Neural cell (in vitro differentiated cells): ENCODE data around the gene REPS2.

ENCODE experiments used
- EP300 ChIP-seq: fragments of 450-650 bp; conservative IDR thresholded peaks from 2 replicates; pipeline ENCODE4 v1.6.1; 2014; ENCODE audit warnings: antibody characterized with exemption, mild to moderate bottlenecking, moderate library complexity; ENCODE audit not compliant: poor library complexity, severe bottlenecking
- EZH2 ChIP-seq: fragments of 200-600, 300-800 bp; shearing (Covaris generic), sonication (generic); IDR thresholded peaks from 2 replicates; pipeline ENCODE4 v1.6.1; 2014; ENCODE audit warnings: antibody characterized with exemption, low read length, borderline replicate concordance, mild to moderate bottlenecking; ENCODE audit not compliant: insufficient read depth, poor library complexity, severe bottlenecking
- MXI1 ChIP-seq: fragments of 450-650 bp; conservative IDR thresholded peaks from 2 replicates; pipeline ENCODE4 v1.6.1; 2014; ENCODE audit warnings: antibody characterized with exemption, mild to moderate bottlenecking; ENCODE audit not compliant: poor library complexity, severe bottlenecking
- POLR2AphosphoS5 ChIP-seq: IDR thresholded peaks from 2 replicates; pipeline ENCODE4 v1.6.1; 2012
- RAD21 ChIP-seq: fragments of 450-650 bp; conservative IDR thresholded peaks from 2 replicates; pipeline ENCODE4 v1.6.1; 2014; ENCODE audit warnings: antibody characterized with exemption, mild to moderate bottlenecking, moderate library complexity
- SMC3 ChIP-seq: fragments of 450-650 bp; conservative IDR thresholded peaks from 2 replicates; pipeline ENCODE4 v1.6.1; 2014; ENCODE audit warnings: antibody characterized with exemption, mild to moderate bottlenecking, moderate library complexity; ENCODE audit not compliant: poor library complexity
- TAF1 ChIP-seq: IDR thresholded peaks from 2 replicates; pipeline ENCODE4 v1.6.1; 2012; ENCODE audit warnings: low read depth
- TF ChIP-seq, protein P1 (sequence below): fragments of 450-650 bp; IDR thresholded peaks from 2 replicates; pipeline ENCODE4 v1.5.1; 2014; ENCODE audit warnings: antibody characterized with exemption, mild to moderate bottlenecking, moderate library complexity; ENCODE audit not compliant: poor library complexity, severe bottlenecking
- TF ChIP-seq, protein P2 (sequence below): IDR thresholded peaks from 2 replicates; pipeline ENCODE4 v1.6.1; 2012; ENCODE audit warnings: borderline replicate concordance

DNA sequence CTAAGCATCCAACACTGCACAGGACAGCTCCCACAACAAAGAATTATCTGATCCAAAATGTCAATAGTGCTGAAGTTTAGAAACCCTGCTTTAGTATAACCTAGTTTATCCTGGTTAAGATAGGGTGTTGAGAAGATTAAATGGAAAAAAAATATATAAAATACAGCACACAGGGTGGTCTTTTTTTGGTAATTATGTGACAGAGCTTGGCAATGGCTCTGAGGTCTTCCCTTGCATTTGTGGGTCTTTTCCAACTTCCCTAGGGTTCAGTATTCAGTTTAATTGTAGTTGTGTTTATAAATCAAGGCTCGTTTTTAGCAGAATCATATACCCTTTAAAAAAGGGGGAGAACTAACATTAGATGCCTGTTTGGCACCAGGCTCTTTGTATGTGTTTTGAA is 36.6 kb downstream of the REPS2 start:
- TF ChIP-seq, protein P1, sequence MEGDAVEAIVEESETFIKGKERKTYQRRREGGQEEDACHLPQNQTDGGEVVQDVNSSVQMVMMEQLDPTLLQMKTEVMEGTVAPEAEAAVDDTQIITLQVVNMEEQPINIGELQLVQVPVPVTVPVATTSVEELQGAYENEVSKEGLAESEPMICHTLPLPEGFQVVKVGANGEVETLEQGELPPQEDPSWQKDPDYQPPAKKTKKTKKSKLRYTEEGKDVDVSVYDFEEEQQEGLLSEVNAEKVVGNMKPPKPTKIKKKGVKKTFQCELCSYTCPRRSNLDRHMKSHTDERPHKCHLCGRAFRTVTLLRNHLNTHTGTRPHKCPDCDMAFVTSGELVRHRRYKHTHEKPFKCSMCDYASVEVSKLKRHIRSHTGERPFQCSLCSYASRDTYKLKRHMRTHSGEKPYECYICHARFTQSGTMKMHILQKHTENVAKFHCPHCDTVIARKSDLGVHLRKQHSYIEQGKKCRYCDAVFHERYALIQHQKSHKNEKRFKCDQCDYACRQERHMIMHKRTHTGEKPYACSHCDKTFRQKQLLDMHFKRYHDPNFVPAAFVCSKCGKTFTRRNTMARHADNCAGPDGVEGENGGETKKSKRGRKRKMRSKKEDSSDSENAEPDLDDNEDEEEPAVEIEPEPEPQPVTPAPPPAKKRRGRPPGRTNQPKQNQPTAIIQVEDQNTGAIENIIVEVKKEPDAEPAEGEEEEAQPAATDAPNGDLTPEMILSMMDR, result no peak
- TF ChIP-seq EP300 (no peak), EZH2 (no peak), POLR2AphosphoS5 (no peak), RAD21 (no peak), SMC3 (no peak), TAF1 (no peak), MXI1 (no peak)
- TF ChIP-seq, protein P2, sequence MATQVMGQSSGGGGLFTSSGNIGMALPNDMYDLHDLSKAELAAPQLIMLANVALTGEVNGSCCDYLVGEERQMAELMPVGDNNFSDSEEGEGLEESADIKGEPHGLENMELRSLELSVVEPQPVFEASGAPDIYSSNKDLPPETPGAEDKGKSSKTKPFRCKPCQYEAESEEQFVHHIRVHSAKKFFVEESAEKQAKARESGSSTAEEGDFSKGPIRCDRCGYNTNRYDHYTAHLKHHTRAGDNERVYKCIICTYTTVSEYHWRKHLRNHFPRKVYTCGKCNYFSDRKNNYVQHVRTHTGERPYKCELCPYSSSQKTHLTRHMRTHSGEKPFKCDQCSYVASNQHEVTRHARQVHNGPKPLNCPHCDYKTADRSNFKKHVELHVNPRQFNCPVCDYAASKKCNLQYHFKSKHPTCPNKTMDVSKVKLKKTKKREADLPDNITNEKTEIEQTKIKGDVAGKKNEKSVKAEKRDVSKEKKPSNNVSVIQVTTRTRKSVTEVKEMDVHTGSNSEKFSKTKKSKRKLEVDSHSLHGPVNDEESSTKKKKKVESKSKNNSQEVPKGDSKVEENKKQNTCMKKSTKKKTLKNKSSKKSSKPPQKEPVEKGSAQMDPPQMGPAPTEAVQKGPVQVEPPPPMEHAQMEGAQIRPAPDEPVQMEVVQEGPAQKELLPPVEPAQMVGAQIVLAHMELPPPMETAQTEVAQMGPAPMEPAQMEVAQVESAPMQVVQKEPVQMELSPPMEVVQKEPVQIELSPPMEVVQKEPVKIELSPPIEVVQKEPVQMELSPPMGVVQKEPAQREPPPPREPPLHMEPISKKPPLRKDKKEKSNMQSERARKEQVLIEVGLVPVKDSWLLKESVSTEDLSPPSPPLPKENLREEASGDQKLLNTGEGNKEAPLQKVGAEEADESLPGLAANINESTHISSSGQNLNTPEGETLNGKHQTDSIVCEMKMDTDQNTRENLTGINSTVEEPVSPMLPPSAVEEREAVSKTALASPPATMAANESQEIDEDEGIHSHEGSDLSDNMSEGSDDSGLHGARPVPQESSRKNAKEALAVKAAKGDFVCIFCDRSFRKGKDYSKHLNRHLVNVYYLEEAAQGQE, result no peak
